NCI-H510A treated with DMSO at 0.1 percent for 48 hours (cell line): Measurements from ENCODE around the gene TRPV6.

Source experiments
- DNase-seq: peaks from one replicate; lab custom pipeline; 2025; lab: John Stamatoyannopoulos, UW

The TRPV6 gene

GRCh38 chr7:142908290-142908689 is 22.7 kb upstream of the TRPV6 start:
- DNase-seq: no peak

GRCh38 chr7:142906643-142907042 is 21.1 kb upstream of the TRPV6 start:
- DNase-seq: no peak

GRCh38 chr7:142905759-142906158 is 20.2 kb upstream of the TRPV6 start:
- no peak for DNase-seq

- no peak for DNase-seq
These were observed 18.6 kb upstream of the TRPV6 start for GRCh38 chr7:142904128-142904527.

DNA sequence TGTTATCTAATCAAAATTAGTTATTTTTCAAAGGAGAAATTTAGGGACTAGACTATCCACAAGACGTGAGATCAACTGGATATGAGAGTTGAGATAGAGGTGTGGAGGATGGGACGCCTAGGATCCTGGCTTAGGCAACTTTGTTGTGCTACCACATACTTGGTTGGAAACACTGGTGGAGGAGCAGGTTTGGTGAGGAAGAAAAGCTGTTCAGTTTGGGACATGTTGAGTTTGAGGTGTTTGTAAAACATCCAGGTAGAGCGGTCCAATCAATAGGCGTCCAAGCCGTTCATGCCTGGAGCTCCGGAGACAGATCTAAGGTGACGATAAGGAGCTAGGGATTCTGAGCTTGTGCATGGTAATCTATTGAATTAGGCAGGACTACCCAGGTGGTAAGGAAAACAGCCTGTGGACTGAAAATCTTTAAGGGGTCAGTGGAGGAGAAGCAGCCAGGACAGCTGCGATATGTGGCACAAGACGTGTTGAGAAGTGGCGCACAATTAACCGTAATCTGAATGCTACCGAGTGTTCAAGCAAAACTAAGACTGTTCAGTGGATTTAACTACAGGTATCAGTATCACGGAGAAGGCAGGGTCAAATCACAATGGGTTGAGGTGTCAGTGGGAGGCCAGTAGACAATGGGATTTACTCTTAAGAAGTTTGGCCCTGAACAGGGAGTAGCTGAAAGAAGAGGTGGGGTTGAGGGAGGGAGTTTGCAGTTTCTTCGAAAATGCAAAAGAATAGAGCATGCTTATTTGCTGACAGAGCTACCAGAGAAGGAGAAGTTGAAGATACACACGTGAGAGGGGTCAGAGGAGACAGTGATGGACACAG is 16.1 kb upstream of the TRPV6 start:
- no peak for DNase-seq

GRCh38 chr7:142899661-142900060 is 14.1 kb upstream of the TRPV6 start:
- DNase-seq: no peak

- DNase-seq: no peak
These were observed 13.0 kb upstream of the TRPV6 start for GRCh38 chr7:142898377-142899170.

DNA sequence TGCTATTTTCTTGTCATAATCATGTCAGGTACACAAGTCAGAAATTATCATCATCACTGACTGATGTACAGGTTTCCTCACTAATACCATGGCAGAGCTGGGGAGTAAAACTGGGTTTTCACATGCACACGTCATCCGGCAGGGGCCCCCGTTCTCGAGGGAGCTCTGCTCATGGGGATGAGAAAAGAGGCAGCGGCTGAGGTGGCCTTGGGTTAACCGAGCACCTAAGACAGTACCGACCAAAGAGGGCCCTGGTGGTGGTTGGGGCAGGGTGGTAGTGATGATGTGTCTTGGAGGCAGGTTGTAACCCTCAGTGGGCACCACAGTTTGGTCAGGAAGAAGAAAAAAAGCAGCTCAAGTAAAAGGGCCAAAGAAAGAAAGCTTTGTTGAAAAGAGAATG is 12.1 kb upstream of the TRPV6 start:
- no peak for DNase-seq

- DNase-seq: no peak
These were observed 11.3 kb upstream of the TRPV6 start for GRCh38 chr7:142896741-142897379.

- DNase-seq: no peak
These were observed 10.6 kb upstream of the TRPV6 start for GRCh38 chr7:142896151-142896550.

DNA sequence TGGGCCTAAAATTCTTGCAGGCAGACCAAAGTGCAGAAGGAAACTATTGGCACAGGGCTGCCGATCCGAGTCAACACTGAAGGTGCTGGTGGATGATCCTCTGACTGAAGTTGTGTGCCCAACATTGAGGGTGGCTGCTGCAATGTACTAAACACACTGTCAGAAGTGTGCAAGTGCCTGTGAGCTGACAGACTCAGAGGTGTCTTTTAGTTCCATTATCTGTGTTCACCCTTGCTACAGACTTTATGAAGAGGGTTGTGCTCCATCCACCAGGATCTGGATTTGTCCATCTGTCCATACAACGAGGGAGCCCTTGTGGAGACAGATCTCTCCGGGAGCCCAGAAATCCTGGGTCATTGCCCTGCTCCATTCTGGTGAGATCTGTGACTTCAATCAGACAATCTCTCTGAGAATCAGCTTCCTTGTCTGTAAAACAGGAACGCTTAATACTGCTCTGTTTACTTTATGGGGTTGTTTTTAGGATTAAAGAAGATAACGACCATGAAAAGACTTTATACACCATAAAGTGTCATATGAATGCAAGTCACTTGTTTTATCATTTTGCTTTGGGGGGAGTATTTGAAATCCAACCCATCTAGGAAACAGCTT is 9.5 kb upstream of the TRPV6 start:
- DNase-seq: no peak

DNA sequence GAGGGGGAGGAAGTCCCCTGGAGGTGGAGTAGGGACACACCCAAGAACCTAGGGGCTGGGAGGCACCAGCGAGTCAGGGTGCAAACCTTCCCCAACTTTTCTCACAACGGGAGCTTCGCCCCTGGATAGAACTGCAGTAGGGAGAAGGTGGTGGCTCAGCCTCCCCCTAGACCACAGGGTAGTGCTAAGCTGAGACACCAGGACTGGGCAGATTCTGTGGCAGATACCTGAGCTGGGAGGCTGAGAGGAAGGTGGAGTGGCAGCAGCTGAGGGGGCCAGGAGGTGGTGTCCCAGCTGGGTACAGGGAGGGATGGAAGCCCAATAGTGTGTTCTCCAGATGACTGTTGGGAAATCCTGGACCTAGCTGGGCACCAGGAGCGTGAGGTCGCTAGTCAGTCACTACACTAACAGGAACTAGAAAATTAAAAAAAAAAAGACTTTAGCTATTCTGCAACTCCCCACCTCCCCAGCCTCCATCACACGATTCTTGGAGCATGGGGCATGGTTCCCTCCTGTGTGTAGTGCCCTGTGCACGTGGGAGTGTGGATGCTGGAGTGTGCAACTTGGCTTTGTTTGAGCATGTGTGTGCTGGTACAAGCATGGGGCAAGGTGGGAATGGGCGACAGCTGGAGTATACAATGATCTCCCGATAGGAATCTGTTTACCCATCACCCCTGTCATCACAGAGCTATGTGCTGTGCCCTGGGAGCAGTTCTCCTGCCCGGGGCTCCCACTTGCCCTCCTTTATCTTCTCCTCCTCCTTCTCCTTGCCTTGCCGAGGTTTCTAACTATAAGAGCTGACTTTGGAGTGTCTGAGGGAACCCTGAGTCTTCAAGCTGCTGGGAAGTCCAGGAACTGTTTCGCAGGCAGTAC is 8.8 kb upstream of the TRPV6 start:
- no peak for DNase-seq

GRCh38 chr7:142892951-142893350 is 7.4 kb upstream of the TRPV6 start:
- no peak for DNase-seq

DNA sequence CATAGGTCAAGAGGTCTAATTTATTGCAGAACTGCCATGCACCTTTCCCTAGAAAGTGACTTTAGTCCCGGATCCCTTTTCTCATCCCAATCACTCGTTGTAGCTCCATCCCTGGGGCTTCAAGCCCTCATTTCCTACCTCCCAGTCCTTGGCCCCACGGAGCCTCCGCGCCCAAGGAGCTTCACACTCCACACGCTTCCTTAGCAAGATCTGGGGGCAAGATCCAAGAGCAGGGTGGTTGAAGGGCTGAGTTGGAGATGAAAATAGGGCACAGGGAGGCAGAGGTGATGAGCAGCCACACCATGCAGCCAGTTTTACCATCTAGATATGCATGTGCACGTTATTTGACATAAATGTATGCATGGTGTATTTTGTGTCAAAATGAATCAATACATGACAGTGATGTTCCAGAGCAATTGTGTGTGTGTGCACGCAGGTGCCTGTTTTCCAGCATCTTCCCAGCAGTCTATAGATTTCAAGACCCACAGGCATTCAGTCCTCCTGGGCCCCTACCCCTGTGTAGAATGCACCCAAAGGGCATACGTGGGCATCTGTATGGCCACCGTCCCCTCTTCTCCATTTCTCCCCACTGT is 6.0 kb upstream of the TRPV6 start:
- no peak for DNase-seq

GRCh38 chr7:142890874-142891485 is 5.4 kb upstream of the TRPV6 start:
- no peak for DNase-seq

DNA sequence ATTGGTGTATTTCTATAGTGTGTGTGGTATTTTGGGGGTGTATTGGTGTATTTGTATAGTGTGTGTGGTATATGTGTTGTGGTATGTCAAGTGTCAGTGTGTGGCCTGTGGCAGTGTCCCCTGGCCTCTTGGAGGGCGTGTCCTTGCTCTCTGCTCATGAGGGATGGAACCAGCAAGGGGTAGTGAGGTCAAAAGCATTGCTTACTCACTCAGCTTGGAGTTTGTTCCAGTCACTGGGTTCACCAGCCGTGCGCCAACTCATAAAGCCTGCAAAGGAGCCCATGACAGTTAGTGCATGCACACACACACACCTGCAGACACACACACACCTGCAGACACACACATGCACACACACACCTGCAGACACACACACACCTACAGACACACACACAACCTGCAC is 4.3 kb upstream of the TRPV6 start:
- no peak for DNase-seq

DNA sequence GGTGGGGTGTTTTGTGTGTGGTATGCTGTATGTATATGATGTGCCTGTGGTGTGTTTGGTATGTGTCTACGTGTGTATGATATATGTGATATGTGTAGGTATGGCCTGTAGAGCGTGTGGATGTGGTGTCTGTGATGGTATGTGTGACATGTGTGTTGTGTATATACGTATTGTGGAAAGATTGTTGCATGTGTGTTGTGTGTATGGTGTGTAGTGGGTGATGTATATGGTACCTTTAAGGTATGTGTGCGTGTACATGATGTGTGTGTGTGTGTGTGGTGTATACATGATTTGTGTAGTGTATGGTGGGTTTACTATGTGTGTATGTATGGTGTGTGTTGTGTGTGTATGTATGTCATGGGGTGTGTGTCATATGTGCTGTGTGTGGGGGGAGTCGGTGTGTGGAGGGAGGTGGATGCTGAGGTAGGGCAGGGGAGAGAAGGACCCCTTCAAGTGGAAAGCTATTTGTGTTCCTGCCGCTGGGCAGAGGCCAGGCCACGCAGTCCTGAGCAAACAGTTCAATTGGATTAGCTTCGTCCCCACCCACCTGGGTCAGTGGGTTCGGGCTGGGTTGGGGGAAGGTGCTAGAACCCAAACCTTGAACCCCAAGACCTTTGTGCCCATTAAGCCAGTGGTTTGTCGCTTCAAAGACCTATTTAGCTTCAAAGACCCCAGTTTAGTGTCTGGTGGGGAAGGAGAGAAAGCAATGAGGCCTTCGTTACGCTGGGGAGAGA is 1.9 kb upstream of the TRPV6 start:
- no peak for DNase-seq

- DNase-seq: no peak
These were observed 1.3 kb upstream of the TRPV6 start for GRCh38 chr7:142886866-142887265.

GRCh38 chr7:142884286-142884640 is 1.3 kb downstream of the TRPV6 start:
- no peak for DNase-seq
